Measurements from ENCODE around the gene FOXC2. TPM values are rescaled to one million over a fixed set of nuclear protein-coding genes. Genes with fewer than 3 reads are reported as not detected.

Gene FOXC2
- total and polyA plus RNA-seq, 9 of the 15 experiments (the other 6 are each of a cell fraction or from before 2014, with no cell fraction given) = 0.01 to 0.11 (median 0.10) TPM; not detected in 5

DNA sequence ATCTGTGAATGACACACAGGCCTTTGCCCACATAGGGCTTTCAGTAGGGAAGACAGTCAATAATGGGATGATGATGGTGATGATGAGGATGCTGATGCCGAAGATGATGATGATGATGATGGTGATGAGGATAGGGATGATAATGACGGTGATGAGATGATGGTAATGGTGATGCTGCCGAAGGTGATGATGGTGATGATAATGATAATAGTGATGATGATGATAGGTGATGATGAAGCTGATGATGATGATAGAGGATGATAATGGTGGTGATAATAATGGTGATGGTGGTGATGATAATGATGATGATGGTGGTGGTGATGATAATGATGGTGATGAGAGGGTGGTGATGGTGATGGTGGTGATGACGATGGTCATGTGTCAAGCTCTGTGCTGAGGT, 24.6 kb downstream of the FOXC2 start (continued):
- TF ChIP-seq, protein P1, sequence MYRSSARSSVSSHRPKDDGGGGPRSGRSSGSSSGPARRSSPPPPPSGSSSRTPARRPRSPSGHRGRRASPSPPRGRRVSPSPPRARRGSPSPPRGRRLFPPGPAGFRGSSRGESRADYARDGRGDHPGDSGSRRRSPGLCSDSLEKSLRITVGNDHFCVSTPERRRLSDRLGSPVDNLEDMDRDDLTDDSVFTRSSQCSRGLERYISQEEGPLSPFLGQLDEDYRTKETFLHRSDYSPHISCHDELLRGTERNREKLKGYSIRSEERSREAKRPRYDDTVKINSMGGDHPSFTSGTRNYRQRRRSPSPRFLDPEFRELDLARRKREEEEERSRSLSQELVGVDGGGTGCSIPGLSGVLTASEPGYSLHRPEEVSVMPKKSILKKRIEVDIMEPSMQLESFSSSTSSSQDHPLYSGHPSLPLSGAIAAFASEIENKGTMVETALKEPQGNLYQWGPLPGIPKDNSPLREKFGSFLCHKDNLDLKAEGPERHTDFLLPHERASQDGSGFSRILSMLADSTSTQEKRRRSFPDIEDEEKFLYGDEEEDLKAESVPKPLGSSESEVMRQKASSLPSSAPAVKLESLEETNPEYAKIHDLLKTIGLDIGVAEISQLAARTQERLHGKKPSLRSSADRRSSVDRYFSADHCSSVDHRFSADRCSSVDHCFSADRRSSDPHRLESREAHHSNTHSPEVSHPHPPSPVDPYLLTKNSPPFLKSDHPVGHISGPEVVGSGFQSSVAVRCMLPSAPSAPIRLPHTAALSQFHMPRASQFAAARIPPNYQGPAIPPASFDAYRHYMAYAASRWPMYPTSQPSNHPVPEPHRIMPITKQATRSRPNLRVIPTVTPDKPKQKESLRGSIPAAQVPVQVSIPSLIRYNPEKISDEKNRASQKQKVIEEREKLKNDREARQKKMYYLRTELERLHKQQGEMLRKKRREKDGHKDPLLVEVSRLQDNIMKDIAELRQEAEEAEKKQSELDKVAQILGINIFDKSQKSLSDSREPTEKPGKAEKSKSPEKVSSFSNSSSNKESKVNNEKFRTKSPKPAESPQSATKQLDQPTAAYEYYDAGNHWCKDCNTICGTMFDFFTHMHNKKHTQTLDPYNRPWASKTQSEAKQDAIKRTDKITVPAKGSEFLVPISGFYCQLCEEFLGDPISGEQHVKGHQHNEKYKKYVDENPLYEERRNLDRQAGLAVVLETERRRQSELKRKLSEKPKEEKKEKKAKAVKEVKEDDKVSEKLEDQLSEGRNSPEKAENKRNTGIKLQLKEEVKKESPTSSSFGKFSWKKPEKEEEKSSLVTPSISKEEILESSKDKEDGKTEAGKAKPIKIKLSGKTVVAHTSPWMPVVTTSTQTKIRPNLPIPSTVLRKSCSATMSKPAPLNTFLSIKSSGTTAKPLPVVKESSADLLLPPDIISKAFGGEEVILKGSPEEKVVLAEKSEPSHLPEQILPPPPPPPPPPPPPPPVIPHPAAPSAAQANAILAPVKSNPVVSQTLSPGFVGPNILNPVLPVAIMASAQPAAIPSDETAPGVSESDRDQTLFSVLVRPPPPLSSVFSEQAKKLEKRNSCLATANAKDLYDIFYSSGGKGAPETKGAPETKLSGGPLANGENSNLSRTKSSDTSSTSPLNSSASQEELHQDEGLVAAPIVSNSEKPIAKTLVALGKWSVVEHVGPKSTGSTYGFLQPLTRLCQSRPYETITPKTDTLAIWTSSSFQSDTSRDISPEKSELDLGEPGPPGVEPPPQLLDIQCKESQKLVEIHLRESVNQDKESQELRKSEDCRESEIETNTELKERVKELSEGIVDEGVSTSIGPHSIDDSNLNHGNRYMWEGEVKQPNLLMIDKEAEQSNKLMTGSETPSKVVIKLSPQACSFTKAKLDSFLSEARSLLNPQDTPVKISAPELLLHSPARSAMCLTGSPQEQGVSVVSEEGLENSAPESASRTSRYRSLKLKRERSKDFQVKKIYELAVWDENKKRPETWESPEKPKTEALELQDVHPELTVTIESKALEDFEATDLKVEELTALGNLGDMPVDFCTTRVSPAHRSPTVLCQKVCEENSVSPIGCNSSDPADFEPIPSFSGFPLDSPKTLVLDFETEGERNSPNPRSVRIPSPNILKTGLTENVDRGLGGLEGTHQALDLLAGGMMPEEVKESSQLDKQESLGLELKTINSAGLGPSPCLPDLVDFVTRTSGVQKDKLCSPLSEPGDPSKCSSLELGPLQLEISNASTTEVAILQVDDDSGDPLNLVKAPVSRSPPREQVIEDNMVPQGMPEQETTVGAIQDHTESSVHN (IDR thresholded peaks at IDR 0.05; ENCODE audit: borderline replicate concordance in 1 of 2, low read depth in 1 of 2) = no peak
- TF ChIP-seq, protein P2, sequence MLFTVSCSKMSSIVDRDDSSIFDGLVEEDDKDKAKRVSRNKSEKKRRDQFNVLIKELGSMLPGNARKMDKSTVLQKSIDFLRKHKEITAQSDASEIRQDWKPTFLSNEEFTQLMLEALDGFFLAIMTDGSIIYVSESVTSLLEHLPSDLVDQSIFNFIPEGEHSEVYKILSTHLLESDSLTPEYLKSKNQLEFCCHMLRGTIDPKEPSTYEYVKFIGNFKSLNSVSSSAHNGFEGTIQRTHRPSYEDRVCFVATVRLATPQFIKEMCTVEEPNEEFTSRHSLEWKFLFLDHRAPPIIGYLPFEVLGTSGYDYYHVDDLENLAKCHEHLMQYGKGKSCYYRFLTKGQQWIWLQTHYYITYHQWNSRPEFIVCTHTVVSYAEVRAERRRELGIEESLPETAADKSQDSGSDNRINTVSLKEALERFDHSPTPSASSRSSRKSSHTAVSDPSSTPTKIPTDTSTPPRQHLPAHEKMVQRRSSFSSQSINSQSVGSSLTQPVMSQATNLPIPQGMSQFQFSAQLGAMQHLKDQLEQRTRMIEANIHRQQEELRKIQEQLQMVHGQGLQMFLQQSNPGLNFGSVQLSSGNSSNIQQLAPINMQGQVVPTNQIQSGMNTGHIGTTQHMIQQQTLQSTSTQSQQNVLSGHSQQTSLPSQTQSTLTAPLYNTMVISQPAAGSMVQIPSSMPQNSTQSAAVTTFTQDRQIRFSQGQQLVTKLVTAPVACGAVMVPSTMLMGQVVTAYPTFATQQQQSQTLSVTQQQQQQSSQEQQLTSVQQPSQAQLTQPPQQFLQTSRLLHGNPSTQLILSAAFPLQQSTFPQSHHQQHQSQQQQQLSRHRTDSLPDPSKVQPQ (CRISPR knock-in tag; IDR thresholded peaks at IDR 0.05; ENCODE audit: borderline replicate concordance) = no peak
- TF ChIP-seq DDX20 (tag; IDR thresholded peaks at IDR 0.05; ENCODE audit: low read depth) = no peak
- no peak for TF ChIP-seq RBM14 (IDR thresholded peaks at IDR 0.05; ENCODE audit: borderline replicate concordance, insufficient read depth, low read depth, low read length)
- TF ChIP-seq ZNF444 (CRISPR knock-in tag; IDR thresholded peaks at IDR 0.05) = no peak
- TF ChIP-seq CXXC5 (CRISPR knock-in tag; IDR thresholded peaks at IDR 0.05) = no peak
- no peak for TF ChIP-seq SMAD1 (IDR thresholded peaks at IDR 0.05; ENCODE audit: low read depth, low read length, partially characterized antibody)
- TF ChIP-seq, protein P3, sequence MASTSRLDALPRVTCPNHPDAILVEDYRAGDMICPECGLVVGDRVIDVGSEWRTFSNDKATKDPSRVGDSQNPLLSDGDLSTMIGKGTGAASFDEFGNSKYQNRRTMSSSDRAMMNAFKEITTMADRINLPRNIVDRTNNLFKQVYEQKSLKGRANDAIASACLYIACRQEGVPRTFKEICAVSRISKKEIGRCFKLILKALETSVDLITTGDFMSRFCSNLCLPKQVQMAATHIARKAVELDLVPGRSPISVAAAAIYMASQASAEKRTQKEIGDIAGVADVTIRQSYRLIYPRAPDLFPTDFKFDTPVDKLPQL (IDR thresholded peaks at IDR 0.05; ENCODE audit: extremely low read depth, insufficient read length) = no peak
- no peak for TF ChIP-seq ZNF699 (CRISPR knock-in tag; IDR thresholded peaks at IDR 0.05; ENCODE audit: insufficient replicate concordance)
- TF ChIP-seq KHSRP (IDR thresholded peaks at IDR 0.05) = no peak
- TF ChIP-seq SP1 (CRISPR knock-in tag; IDR thresholded peaks at IDR 0.05) = no peak
- peak; percentile 14 to 16; a peak in 1 of 4 replicates for TF ChIP-seq KDM1A (IDR thresholded peaks at IDR 0.05)
